ENCODE results near the gene POU4F3.
"Not testable (repeated sequence)": the region's sequence is repeated elsewhere in the genome, so short reads cannot be mapped to it uniquely, and the experiment has no call there.

The POU4F3 gene, protein sequence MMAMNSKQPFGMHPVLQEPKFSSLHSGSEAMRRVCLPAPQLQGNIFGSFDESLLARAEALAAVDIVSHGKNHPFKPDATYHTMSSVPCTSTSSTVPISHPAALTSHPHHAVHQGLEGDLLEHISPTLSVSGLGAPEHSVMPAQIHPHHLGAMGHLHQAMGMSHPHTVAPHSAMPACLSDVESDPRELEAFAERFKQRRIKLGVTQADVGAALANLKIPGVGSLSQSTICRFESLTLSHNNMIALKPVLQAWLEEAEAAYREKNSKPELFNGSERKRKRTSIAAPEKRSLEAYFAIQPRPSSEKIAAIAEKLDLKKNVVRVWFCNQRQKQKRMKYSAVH

DNA sequence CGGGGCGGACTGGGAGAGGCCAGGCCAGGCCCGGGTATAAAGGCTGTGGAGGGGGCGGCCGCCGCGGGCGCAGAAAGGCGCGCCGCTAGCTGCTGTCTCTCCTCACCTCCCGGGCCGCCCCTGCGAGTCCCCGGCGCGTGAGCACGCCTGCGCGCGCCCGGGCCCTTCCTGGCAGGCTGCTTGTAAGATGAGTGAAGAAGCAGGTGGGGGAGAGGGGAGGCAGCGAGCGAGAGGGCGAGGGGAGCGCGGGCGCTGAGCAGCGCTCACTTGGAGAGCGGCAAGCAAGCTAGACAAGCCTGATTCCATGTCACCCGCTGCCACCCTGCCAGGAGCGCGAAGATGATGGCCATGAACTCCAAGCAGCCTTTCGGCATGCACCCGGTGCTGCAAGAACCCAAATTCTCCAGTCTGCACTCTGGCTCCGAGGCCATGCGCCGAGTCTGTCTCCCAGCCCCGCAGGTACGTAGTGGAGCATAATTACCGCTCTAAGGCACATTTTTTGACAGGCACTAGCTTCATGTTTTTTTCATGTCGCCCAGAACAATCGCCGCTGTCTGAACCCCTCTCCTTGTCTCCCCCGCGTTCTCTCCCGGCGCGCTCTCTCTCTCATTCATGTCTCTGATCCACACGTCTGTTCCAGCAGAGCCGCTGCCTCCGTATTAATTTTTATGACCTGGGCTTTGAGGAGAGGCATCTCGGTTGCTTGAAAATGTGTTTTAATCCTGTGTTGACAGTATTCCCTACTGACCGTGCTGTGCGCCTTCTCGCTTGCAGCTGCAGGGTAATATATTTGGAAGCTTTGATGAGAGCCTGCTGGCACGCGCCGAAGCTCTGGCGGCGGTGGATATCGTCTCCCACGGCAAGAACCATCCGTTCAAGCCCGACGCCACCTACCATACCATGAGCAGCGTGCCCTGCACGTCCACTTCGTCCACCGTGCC, at the start of gene POU4F3:
Gene POU4F3 (plus strand): TSS at position 66 of the 941 bp plus-strand sequence. CDS start 274 bp downstream, at position 340.
- DNase-seq = no peak

DNA sequence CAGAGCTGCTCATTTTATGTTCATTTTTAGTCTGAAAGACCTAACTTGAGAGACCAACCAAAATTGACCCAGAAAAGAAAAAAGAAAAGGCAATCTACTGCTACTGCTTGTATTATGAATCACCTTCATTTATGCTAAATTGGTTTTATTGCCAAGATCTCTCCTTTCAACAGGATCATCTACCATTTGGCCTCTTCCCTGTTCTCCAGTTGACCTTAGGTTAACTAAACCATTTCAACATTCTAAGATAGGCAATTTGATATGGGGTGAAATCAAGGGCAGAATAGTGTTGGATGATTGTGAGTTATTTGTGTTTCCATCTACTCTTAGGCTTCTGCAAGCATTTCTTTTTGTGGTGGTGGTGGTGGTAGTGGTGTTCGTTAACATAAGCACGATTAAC, 48.3 kb upstream of the POU4F3 start:
- DNase-seq = no peak

DNA sequence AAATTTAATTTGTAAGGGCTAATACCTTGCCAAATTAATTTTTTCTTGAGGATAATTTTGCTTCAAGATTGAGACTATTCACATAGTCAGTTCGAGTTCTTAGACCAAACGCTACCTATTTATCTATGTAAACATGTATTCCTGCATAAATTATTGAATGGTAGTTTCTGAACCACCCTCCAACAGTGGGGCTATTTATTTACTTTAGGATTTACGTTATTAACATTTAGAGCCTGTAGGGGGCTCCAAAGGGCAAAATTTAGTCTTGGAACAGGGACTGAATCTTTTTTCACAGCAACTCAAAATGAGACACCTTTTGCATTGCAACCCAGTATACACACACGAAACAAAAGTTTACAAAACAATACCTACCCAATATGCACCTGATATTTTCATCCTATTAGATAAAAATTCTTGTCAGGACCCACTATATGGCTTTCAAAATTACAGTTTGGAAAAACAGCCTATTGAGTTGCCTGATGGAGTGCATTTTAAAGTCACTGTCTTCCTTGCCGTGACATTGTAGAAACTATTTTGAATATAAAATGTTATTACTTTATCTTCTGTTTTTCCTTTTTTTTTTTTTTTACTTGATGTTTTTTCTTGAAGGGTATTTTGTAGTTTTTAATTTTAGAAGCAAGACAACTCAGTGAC, 47.1 kb upstream of the POU4F3 start:
- DNase-seq = no peak

DNA sequence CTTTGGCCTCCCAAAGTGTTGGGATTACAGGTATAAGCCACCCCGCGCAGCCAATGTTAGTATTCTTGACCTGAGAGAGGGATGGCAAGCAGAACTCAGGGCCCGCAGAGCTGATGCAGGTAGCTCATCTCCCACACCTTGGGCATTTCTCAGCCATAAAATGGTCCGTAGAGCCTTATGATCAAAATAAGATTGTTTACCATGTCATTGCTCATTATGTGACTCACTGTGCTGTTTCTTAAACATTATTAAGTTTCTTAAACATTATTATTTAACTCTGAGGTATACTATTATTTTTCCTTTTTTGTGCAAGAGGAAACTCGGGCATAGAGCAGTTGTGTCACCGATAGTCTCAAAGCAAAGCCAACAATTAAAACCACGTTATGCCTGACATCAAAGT, 42.4 kb upstream of the POU4F3 start:
- DNase-seq = no peak

DNA sequence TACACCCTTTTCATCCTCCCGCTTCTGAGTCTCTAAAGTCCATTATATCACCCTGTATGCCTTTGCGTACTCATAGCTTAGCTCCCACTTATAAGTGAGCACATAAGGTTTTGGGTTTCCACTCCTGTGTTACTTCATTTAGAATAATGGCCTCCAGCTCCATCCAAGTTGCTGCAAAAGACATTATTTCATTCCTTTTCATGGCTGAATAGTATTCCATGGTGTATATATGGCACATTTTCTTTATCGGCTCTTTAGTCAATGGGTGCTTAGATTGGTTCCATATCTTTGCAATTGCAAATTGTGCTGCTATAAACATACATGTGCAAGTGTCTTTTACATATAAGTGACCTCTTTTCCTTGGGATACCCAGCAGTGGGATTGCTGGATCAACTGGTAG, 39.7 kb upstream of the POU4F3 start:
- DNase-seq = not testable (repeated sequence)

DNA sequence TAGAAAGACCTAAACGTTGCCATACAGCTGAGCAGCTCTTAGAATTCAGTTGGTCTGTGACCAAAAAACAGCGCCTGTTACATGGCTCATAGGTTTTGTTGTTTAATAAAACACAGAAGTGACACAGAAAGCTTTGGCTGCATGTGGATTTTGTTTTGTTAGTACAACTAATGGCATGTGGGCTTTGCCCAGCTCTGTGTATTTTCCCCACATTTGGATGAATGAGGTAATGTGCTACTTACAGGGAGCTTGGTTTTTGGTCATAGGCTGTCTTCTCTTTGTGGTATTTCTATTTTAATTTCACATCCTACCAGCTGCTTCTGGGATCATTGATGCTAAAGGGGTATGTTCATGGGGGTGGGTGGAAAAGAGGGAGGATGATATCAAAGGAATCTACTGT, 37.0 kb upstream of the POU4F3 start:
- DNase-seq = no peak

DNA sequence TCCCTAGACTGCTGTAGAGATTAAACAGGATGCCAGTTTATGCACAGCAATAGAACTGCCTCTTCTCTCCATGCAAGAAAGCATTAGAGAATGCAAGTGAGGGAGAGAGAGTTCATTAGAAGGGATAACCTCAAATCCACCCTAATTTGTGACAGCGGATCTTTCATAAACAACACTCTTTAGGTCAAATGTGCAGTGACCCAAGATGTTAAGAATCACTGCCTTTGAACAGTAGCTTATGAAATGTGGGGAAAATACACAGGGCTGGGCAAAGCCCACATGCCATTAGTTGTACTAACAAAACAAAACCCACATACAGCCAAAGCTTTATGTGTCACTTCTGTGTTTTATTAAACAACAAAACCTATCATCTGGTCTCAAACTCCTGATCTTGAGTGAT, 36.2 kb upstream of the POU4F3 start:
- DNase-seq = no peak

DNA sequence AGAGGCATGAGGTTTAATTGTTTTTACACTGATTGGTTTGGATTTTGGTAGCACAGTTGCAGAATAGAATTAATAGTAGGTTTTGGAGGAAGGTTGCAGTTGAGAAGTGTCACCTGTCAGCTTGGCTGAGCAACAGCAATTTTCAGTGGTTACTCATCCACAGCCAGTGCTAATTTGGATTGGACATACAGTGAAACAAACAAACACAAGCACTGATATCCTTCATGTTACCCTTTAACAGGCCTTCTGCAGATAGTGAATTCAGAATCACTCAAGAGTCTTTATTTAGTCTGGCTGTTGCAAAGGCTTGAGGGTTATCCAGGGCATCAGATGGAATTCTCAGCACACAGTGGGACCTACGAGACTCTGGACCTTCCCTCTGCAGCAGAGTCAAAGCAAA, 31.8 kb upstream of the POU4F3 start:
- no peak for DNase-seq

DNA sequence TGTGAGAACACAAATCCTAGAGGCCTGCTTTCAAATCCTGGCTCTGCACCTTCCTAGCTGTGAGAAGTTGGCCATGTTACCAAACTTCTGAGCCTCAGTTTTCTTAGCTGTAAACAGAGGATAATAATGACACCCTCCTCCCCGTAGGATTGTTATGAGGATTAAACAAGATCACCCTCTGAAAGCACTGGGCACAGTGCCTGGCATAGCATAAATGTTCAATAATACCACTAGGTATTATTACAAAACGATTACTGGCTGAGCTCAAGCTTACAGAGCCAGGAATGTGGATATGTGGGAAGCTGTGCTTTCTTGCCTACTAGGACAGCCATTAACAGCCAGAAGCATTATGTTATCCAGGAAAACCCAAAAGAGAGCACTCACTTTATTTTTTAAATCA, 30.8 kb upstream of the POU4F3 start:
- no peak for DNase-seq

DNA sequence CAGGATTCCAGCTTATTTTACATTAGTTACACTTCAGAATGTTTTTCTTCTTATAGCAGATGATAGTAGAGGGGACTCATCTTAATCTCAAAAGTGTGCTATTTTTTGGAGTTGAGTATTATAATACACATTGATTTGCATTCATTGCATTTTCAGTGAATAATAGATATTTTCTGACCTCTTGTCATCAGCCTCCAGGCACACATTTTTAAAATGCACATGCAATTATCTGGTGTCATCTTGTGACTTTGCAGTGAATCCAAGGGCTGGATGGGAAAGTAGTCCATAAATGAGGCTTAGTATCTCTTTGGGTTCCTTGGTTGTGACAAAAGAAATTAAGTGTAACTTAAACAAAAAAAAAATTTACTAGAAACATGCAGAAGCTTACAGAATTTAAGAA, 28.1 kb upstream of the POU4F3 start:
- no peak for DNase-seq

DNA sequence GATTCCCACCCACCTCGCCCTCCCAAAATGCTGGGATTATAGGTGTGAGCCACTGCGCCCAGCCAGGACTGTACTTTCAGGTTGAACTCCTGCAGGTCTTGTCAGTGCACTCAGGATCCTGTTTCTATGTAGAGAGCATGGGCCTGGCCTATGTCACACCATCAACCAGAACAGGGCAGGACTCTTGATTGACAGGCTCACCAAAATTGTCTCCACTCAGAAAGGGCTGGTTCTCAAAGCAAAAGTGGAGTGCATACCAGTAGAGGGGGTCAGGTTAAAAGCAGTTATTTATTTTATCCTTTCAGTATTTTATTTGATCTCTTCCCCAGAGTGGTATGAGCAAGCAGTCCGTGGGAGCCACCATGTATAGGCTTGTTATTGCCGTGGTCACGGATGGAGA, 27.4 kb upstream of the POU4F3 start:
- DNase-seq = no peak

DNA sequence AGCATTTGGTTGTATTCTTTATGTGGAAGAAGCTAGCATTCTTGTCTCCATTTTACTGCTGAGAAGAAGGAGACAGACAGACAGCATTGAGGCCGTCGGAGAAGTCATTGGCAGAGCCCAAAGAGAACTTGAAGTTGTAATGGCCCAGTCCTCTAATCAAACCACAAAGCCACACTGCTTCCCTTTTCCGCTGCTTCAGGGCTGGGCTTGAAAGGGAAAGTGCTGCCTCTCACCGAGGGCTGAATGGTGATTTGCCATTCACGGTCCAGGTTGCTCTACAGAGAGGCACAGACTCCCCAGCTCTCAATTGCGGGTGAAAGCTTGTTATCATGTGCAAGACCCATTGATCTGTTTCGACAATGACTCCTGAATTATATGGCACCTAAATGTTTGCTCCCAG, 25.6 kb upstream of the POU4F3 start:
- DNase-seq = no peak

DNA sequence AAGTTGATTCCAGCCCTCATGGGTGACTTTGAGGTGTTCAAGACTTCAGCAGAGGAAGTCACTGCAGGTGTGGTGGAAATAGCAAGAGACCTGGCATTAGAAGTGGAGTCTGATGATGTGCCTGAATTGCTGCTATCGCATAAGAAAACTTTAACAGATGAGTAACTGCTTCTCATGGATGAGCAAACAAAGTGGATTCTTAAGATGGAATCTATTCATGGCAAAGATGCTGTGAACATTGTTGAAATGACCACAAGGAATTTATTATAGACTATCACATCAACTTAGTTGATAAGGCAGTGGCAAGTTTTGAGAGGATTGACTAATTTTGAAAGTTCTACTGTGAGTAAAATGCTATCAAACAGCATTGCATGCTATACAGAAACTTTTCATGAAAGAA, 17.1 kb upstream of the POU4F3 start:
- no peak for DNase-seq

DNA sequence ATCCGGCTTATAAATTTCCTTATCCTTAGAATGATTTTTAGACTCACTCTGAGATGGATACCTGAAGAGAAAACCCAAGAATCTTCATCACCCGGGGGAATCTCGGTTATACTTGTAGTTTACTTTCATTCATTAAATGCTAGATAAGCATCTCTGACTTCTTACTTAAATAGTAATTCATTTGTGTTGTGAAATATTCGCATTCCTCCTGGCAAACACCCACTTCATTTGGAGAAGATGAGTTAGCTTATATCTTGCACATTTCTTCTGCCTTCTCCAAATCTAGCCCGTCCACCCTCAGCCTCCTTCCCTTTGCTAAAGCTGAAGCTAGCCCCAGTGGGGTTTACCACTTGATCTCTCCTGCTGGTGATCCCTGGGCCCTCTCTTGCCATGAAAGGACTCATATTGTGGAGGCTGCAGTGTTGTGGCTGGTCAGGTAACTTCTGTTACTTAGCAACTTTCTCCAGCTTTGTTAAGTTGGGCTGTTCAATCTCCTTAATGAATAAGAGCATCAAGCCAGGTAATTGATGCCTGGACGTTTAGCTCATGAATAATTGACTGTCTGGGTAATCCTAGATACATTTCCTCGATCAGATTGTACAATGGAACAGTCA, 11.3 kb upstream of the POU4F3 start:
- no peak for DNase-seq

DNA sequence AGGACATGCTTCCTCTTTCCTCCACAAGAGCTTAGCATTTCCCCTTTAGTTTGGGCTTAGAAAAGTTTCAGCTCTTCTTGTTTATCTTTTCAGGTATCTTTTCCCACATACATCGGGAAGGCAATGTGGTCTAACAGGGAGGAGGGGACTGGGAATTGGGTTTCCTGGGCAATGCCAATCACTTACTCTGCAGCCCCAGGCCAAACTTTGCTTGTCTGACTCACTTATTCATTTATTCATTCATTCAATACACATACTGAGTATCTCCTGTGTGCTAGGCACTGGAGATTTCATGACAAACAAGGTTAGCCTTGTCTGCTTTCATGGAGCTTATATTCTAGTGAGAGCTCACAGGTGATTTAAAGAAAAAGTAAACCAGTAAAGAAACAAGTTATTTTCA, 10.7 kb upstream of the POU4F3 start:
- no peak for DNase-seq

DNA sequence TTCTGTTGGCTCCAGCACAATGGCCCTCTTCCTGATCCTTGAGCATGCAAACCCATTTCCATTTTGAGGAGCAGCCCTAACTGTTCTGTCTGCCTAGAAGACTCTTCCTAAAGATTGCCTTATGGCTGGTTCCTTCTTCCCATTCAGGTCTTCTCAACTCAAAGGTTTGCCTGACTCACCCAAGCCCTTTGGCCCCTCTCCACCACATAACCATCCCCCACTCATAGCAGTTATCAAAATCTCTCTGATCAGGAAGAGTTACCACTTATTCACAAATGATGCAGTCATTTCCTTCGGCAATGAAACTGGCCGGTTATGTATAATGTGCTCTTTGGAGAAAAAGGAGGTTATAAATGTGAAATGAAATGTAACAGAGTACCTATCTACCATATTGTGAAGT, 8.9 kb upstream of the POU4F3 start:
- no peak for DNase-seq

DNA sequence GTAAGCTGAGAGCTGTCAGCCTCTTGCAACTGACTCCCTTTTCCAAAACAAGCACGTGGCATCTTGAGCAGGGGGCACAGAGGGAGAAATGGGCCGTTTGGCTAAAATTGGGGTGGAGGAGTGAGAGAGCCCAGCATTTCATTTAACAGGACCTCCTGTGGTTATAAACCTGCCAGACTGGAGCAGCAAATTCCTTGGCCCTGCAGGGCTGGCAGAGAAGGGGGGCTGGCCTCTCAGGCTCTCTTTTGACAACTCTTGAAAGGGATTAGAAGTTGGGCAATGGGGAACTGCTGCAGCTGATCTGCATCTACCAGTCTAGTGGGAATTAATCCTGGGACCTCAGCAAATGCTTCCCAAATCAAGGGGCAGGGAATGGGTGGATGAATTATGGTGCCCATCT, 7.2 kb upstream of the POU4F3 start:
- DNase-seq = no peak

DNA sequence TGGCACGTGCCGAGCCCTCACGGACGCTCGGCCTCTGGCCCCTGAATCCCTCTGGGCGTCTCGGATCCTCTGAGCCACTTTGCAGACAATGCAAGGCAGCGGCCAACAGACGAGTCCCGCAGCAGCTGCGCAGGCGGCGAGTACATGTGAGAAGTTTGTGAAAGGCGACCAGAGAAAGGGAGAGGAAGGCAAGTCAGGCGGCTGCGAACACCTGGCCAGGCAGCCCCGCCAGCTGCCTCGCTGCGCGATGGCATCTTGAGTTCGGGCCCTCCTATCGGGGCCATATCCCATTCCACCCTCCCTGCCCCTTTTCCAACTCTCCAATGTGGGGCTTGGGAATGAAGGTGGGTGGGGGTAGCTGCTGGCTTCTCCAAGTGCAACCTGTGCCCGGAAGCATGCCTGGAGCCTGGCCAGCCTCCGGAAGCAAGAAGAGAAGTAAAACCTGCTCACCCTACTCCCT, 4.5 kb upstream of the POU4F3 start:
- DNase-seq = no peak

DNA sequence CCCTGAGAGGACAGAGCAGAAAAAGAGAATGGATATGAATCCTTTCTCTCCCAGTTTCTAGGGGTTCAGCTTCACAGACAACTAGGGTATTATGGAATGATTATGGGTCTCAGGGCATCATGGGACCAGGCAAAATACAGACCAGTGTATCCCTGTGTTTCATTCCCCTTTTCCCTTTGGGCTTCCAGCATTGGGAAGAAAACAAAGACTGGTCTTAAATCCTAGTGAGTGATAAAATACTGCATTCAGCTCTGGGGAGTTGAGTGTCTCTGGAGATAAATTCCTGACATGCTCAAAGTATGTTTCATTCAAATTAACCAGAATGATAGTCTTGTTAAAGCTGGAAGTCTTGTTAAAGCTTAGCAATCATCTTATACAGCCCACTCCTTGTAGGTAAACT, 2.4 kb upstream of the POU4F3 start:
- no peak for DNase-seq

DNA sequence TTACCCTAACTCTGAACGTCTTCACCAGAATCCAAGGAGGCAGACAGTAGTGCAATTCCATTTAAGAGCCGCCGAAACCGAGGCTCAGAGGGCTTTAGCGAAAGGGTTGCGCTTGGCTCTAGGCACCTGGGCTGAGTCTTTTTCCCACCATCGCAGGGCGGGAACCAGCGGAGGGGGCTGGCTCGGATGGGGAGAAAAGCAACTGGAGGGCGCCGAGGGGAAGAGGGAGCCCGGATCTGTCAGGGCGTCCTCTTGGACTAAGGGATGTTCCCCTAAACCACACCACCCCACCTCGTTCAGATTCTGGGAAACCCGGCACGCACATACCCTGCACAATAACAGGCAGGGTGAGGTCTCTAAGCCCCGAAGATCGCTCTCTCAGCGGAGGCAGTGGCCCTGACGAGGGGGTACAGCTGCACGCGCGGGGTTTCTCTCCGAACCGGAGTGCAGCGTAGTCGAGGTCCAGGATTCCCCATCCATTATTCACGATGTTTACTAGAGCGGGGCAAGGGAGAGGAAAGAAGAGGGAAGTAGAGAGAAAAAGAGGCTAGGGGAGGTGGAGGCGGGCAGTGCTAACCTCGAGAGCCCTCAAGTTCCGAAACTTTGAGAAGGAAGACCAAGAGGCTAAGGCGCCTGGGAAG, 1.3 kb upstream of the POU4F3 start:
- no peak for DNase-seq

DNA sequence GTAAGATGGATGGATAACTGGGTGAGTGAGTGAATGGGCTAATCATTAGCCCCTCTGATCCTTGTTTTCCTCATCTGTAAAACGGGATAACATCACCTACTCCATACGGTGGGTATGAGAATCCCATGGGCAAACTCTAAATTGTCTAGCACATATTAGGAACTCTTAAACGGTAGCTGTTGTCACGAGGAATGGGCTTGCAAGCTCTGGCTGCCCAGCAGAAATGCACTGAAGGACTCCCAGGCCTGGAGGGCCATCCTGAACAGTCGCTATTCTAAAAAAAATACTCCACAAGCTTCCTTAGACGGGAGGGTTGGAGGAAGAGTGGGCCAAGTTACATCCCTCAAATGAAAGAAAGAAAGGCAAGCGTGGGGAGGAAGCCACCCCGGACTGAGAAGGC, 711 bp upstream of the POU4F3 start:
- DNase-seq = no peak

DNA sequence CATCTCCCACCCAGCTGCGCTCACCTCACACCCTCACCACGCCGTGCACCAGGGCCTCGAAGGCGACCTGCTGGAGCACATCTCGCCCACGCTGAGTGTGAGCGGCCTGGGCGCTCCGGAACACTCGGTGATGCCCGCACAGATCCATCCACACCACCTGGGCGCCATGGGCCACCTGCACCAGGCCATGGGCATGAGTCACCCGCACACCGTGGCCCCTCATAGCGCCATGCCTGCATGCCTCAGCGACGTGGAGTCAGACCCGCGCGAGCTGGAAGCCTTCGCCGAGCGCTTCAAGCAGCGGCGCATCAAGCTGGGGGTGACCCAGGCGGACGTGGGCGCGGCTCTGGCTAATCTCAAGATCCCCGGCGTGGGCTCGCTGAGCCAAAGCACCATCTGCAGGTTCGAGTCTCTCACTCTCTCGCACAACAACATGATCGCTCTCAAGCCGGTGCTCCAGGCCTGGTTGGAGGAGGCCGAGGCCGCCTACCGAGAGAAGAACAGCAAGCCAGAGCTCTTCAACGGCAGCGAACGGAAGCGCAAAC, 1.1 kb downstream of the POU4F3 start:
- DNase-seq = no peak

All from activated naive CD4-positive, alpha-beta T cell treated with Interleukin-2 at 50 U/mL for 16 hours (primary cell).